H9 (cell line): ENCODE data around the gene AANAT. TPM values are rescaled to one million over a fixed set of nuclear protein-coding genes. Genes with fewer than 3 reads are reported as not detected.

ENCODE experiments used
- DNase-seq: peaks from one replicate; pipeline ENCODE4 v3.0.0-alpha.2; 2017
- H2AFZ ChIP-seq: one replicate; pipeline ENCODE4 v1.6.1; 2013; ENCODE audit warnings: mild to moderate bottlenecking, low read length, control low read depth, moderate library complexity
- H2AK5ac ChIP-seq: 2 replicates; pipeline ENCODE4 v1.6.1; 2013; ENCODE audit warnings: low read length, control low read depth, mixed read lengths; ENCODE audit not compliant: insufficient read length
- H2BK120ac ChIP-seq: one replicate; pipeline ENCODE4 v1.6.1; 2013; ENCODE audit warnings: low read depth, mild to moderate bottlenecking, low read length, control low read depth, inconsistent platforms; ENCODE audit not compliant: poor library complexity, severe bottlenecking
- H2BK12ac ChIP-seq: 2 replicates; pipeline ENCODE4 v1.6.1; 2013; ENCODE audit warnings: low read length, control low read depth, mixed read lengths, low read depth; ENCODE audit not compliant: insufficient read length
- H2BK15ac ChIP-seq: 2 replicates; pipeline ENCODE4 v1.6.1; 2013; ENCODE audit warnings: low read depth, low read length, control low read depth
- H2BK20ac ChIP-seq: one replicate; pipeline ENCODE4 v1.6.1; 2013; ENCODE audit warnings: low read depth, mild to moderate bottlenecking, low read length, control low read depth, inconsistent platforms; ENCODE audit not compliant: poor library complexity, severe bottlenecking
- H2BK5ac ChIP-seq: 2 replicates; pipeline ENCODE4 v1.6.1; 2013; ENCODE audit warnings: low read length, control low read depth, mixed read lengths; ENCODE audit not compliant: insufficient read length
- H3K14ac ChIP-seq: 2 replicates; pipeline ENCODE4 v1.6.1; 2013; ENCODE audit warnings: low read length, control low read depth; ENCODE audit not compliant: insufficient read depth
- H3K18ac ChIP-seq: 2 replicates; pipeline ENCODE4 v1.6.1; 2013; ENCODE audit warnings: low read depth, mild to moderate bottlenecking, mixed read lengths, low read length, control low read depth; ENCODE audit not compliant: insufficient read length
- H3K23ac ChIP-seq: 2 replicates; pipeline ENCODE4 v1.6.1; 2013; ENCODE audit warnings: low read length, control low read depth, mixed read lengths, low read depth; ENCODE audit not compliant: insufficient read length
- H3K23me2 ChIP-seq: 2 replicates; pipeline ENCODE4 v1.6.1; 2013; ENCODE audit warnings: low read depth, mild to moderate bottlenecking, mixed read lengths, low read length, control low read depth; ENCODE audit not compliant: insufficient read length, poor library complexity, severe bottlenecking
- H3K27ac ChIP-seq: 2 replicates; pipeline ENCODE4 v1.5.1; 2013; ENCODE audit warnings: low read length, control low read depth, mixed read lengths, low read depth; ENCODE audit not compliant: insufficient read length
- H3K27me3 ChIP-seq: 2 replicates; pipeline ENCODE4 v1.6.1; 2013; ENCODE audit warnings: low read length, control low read depth, inconsistent platforms; ENCODE audit not compliant: insufficient read depth
- H3K4ac ChIP-seq: 2 replicates; pipeline ENCODE4 v1.6.1; 2013; ENCODE audit warnings: low read depth, mild to moderate bottlenecking, control low read depth, inconsistent platforms, low read length, moderate library complexity
- H3K4me1 ChIP-seq: 2 replicates; pipeline ENCODE4 v1.6.1; 2013; ENCODE audit warnings: low read length, control low read depth, inconsistent platforms; ENCODE audit not compliant: insufficient read depth
- H3K4me2 ChIP-seq: 2 replicates; pipeline ENCODE4 v1.6.1; 2013; ENCODE audit warnings: low read length, control low read depth, mixed read lengths; ENCODE audit not compliant: insufficient read length, insufficient read depth
- H3K56ac ChIP-seq: 2 replicates; pipeline ENCODE4 v1.6.1; 2013; ENCODE audit warnings: low read depth, mild to moderate bottlenecking, mixed read lengths, low read length, control low read depth; ENCODE audit not compliant: insufficient read length
- H3K79me1 ChIP-seq: 2 replicates; pipeline ENCODE4 v1.6.1; 2013; ENCODE audit warnings: low read depth, mild to moderate bottlenecking, moderate library complexity, low read length, control low read depth, inconsistent platforms; ENCODE audit not compliant: insufficient read depth, poor library complexity, severe bottlenecking
- H3K79me2 ChIP-seq: 2 replicates; pipeline ENCODE4 v1.6.1; 2013; ENCODE audit warnings: low read length, control low read depth, inconsistent platforms; ENCODE audit not compliant: insufficient read depth
- H3K9ac ChIP-seq: 2 replicates; pipeline ENCODE4 v1.6.1; 2013; ENCODE audit warnings: low read length, control low read depth, mixed read lengths; ENCODE audit not compliant: insufficient read length; ENCODE audit errors: extremely low read depth
- H3K9me3 ChIP-seq: one replicate; pipeline ENCODE4 v1.6.1; 2013; ENCODE audit warnings: low read depth, low read length, inconsistent platforms; ENCODE audit not compliant: control insufficient read depth
- H3T11ph ChIP-seq: one replicate; pipeline ENCODE4 v1.6.1; 2013; ENCODE audit warnings: mild to moderate bottlenecking, low read length, control low read depth, inconsistent platforms
- H4K20me1 ChIP-seq: one replicate; pipeline ENCODE4 v1.6.1; 2013; ENCODE audit not compliant: control insufficient read depth, insufficient read length, insufficient read depth
- H4K5ac ChIP-seq: 2 replicates; pipeline ENCODE4 v1.6.1; 2013; ENCODE audit warnings: low read depth, mild to moderate bottlenecking, mixed read lengths, low read length, control low read depth; ENCODE audit not compliant: insufficient read length
- H4K8ac ChIP-seq: replicated peaks from 2 replicates; pipeline ENCODE4 v1.6.1; 2013; ENCODE audit warnings: low read length, control low read depth, mixed read lengths, low read depth; ENCODE audit not compliant: insufficient read length
- H4K91ac ChIP-seq: 2 replicates; pipeline ENCODE4 v1.6.1; 2013; ENCODE audit warnings: low read depth, mild to moderate bottlenecking, moderate library complexity, mixed read lengths, low read length, control low read depth; ENCODE audit not compliant: insufficient read length
- H3K27ac Mint-ChIP-seq, 3 experiments: 2 replicates in 2 of 3; 3 replicates in 1 of 3; pipeline ENCODE4 v1.8.0; 2020 to 2021; ENCODE audit warnings: mixed read lengths in 3 of 3, mild to moderate bottlenecking in 1 of 3, moderate library complexity in 1 of 3
- H3K27me3 Mint-ChIP-seq: 2 replicates; pipeline ENCODE4 v1.8.0; 2021; ENCODE audit warnings: low read depth, mild to moderate bottlenecking, moderate library complexity, mixed read lengths
- H3K36me3 Mint-ChIP-seq, 3 experiments: 2 replicates in 2 of 3; 3 replicates in 1 of 3; pipeline ENCODE4 v1.8.0; 2020 to 2021; ENCODE audit warnings: low read depth in 3 of 3, mixed read lengths in 3 of 3; ENCODE audit not compliant: insufficient read depth in 1 of 3
- H3K4me1 Mint-ChIP-seq, 2 experiments: 2 replicates each; pipeline ENCODE4 v1.8.0; 2020; ENCODE audit warnings: mixed read lengths in 2 of 2
- H3K4me3 Mint-ChIP-seq, 2 experiments: 2 replicates in 1 of 2; 3 replicates in 1 of 2; pipeline ENCODE4 v1.8.0; 2020 to 2021; ENCODE audit warnings: mild to moderate bottlenecking in 2 of 2, mixed read lengths in 2 of 2, moderate library complexity in 1 of 2
- H3K9me3 Mint-ChIP-seq, 2 experiments: 2 replicates in 1 of 2; 3 replicates in 1 of 2; pipeline ENCODE4 v1.8.0; 2020; ENCODE audit warnings: mild to moderate bottlenecking in 2 of 2, mixed read lengths in 2 of 2, moderate library complexity in 1 of 2
- CTCF ChIP-seq: fragments of 200-600 bp; sonication (generic); conservative IDR thresholded peaks from 3 replicates; pipeline ENCODE4 v1.8.0; 2021; ENCODE audit warnings: antibody characterized with exemption, mild to moderate bottlenecking
- WGBS: extraction: QIAGEN DNeasy Blood & Tissue Kit; methylation state at CpG from one replicate; pipeline ENCODE4 v1.1.7; 2013; ENCODE audit warnings: missing lambda C conversion rate, low lambda C conversion rate, mixed read lengths; ENCODE audit not compliant: insufficient read length; ENCODE audit errors: extremely low coverage; 5-methylcytosine and 5-hydroxymethylcytosine counted together
- total RNA-seq: library from RNA; stranded (reverse); gene quantifications from 2 replicates; pipeline ENCODE4 v1.2.1, GENCODE V29; 2021

Gene AANAT
- total RNA-seq, 1 experiment from 2014 or later: 0.55 TPM

GRCh38 chr17:76427501-76428231, 39.7 kb upstream of the AANAT start:
- no peak overlapping the region for H2BK20ac ChIP-seq
- H2AK5ac ChIP-seq: no peak overlapping the region
- H3K4me1 ChIP-seq: peaks cover 18% of the 10 kb centered on the region; the same call in 1 of the 2 replicates
- no peak overlapping the region for H2BK12ac ChIP-seq
- Mint-ChIP-seq H3K4me1 (peaks cover 33 to 35% of the 10 kb centered on the region in 2 experiments), H3K4me3 (no peak overlapping the region), H3K9me3 (peaks cover 0 to 3% of the 10 kb centered on the region in 2 experiments; a peak in 1 of 5 replicates), H3K36me3 (peaks cover 5 to 12% (median 6%) of the 10 kb centered on the region in 3 experiments; a peak in 5 of 7 replicates), H3K27me3 (no peaks in the 10 kb centered on the region), H3K27ac (no peak overlapping the region; a peak in 2 of 7 replicates)
- no peak overlapping the region for H4K91ac ChIP-seq
- no peak overlapping the region for H3K23ac ChIP-seq
- WGBS: no CpG with 5 or more reads among the region's 8 CpGs
- H2BK15ac ChIP-seq: no peak overlapping the region
- no peak overlapping the region for H3K4ac ChIP-seq
- no peaks in the 10 kb centered on the region for H4K20me1 ChIP-seq
- H3K4me2 ChIP-seq: no peak overlapping the region
- no peak overlapping the region for H2BK5ac ChIP-seq
- H2AFZ ChIP-seq: no peak overlapping the region
- H3K18ac ChIP-seq: no peak overlapping the region
- no peak overlapping the region for H4K5ac ChIP-seq
- peaks cover 18% of the 10 kb centered on the region for H3K79me2 ChIP-seq
- no peak overlapping the region for H3K14ac ChIP-seq
- H3K79me1 ChIP-seq: peaks cover 13% of the 10 kb centered on the region
- no peaks in the 10 kb centered on the region for H3K27me3 ChIP-seq
- no peak overlapping the region for H2BK120ac ChIP-seq
- H3K9me3 ChIP-seq: no peaks in the 10 kb centered on the region
- H3K56ac ChIP-seq: no peak overlapping the region
- no peak for TF ChIP-seq CTCF
- no peak overlapping the region for H3T11ph ChIP-seq
- no peak overlapping the region for H3K9ac ChIP-seq
- no peak overlapping the region for H4K8ac ChIP-seq
- H3K27ac ChIP-seq: no peak overlapping the region
- DNase-seq: no peak
- H3K23me2 ChIP-seq: no peaks in the 10 kb centered on the region
